ENCODE data around the gene TARBP1. TPM values are rescaled to one million over a fixed set of nuclear protein-coding genes. Genes with fewer than 3 reads are reported as not detected.

Gene TARBP1
- total and polyA plus RNA-seq, 2 donors (not counting 1 experiment from before 2014, with no cell fraction given) = 35.4 to 71.5 TPM

- Mint-ChIP-seq H3K4me3 (no peak overlapping the region), H3K27me3 (no peaks in the 10 kb centered on the region)
- no peaks in the 10 kb centered on the region for H3K9me3 ChIP-seq (ENCODE audit: control extremely low read depth in 1 of 3, control insufficient read depth in 2 of 3, insufficient read depth in 1 of 3, low read length in 2 of 3)
Observed at GRCh38 chr1:234509457-234510328, 30.7 kb upstream of the TARBP1 start.

More at GRCh38 chr1:234509457-234510328, 30.7 kb upstream of the TARBP1 start:
- no peaks in the 10 kb centered on the region for H3K79me2 ChIP-seq (ENCODE audit: control insufficient read depth, insufficient read depth, low read length)
- H2AFZ ChIP-seq (ENCODE audit: insufficient read depth, low read depth, low read length, poor library complexity, severe bottlenecking) = no peak overlapping the region
- Mint-ChIP-seq H3K9me3 (ENCODE audit: insufficient read depth) (no peaks in the 10 kb centered on the region), H3K27ac (no peak overlapping the region), H3K4me1 (peaks cover 4% of the 10 kb centered on the region)
- CTCF ChIA-PET = interaction anchor here (1.2 to 2.0 kb wide), 3 partner anchors 11 to 574 kb away, joined by 3 to 11 read pairs (median 3); no protein-coding TSS in a partner anchor
- H3K4me1 ChIP-seq (ENCODE audit: control insufficient read depth in 2 of 2, insufficient read depth in 2 of 2, low read length in 2 of 2) = peaks cover 0 to 6% of the 10 kb centered on the region in 2 donors
- DNase-seq (no peak), ATAC-seq (ENCODE audit: low read depth) (no peak)
- H3K4me2 ChIP-seq (replicated peaks; ENCODE audit: low read depth, low read length, poor library complexity, severe bottlenecking) = no peak overlapping the region
- 72% methylated on average over 9 of the region's 9 CpGs for WGBS (ENCODE audit: insufficient coverage)
- intact Hi-C loops (cut with micrococcal nuclease) = no loop called here
- no peak overlapping the region for H3K9ac ChIP-seq (ENCODE audit: low read length)
- no peak overlapping the region for H3K27ac ChIP-seq (ENCODE audit: low read length in 2 of 2)
- TF ChIP-seq EZH2 (IDR thresholded peaks at IDR 0.05; ENCODE audit: borderline replicate concordance, insufficient read depth, low read depth, low read length, poor library complexity, severe bottlenecking) (no peak), CTCF (IDR thresholded peaks at IDR 0.05) (no peak)
- H3K4me3 ChIP-seq (ENCODE audit: control extremely low read depth in 1 of 5, extremely low read depth in 1 of 5, insufficient read depth in 1 of 5, low read depth in 2 of 5, low read length in 4 of 5) = no peak overlapping the region
- no peaks in the 10 kb centered on the region for H3K36me3 ChIP-seq (replicated peaks in 1 of 2; ENCODE audit: control extremely low read depth in 1 of 2, control insufficient read depth in 1 of 2, extremely low read depth in 1 of 2, insufficient read depth in 2 of 2, low read length in 1 of 2)
- no peaks in the 10 kb centered on the region for H3K27me3 ChIP-seq (replicated peaks in 1 of 4; ENCODE audit: control extremely low read depth in 1 of 4, control insufficient read depth in 3 of 4, insufficient read depth in 4 of 4, low read length in 3 of 4)
- H4K20me1 ChIP-seq (ENCODE audit: control insufficient read depth, insufficient read depth, low read length, poor library complexity, severe bottlenecking) = no peaks in the 10 kb centered on the region
- POLR2A ChIA-PET = no interaction called here
